H54 (cell line): ENCODE data around the gene STAM2.
A peak's percentile ranks its signal among the peaks of the same experiment; 100 is the strongest.
"Not testable (repeated sequence)": the region's sequence is repeated elsewhere in the genome, so short reads cannot be mapped to it uniquely, and the experiment has no call there.

Source experiments
- DNase-seq: peaks from one replicate; pipeline ENCODE4 v3.0.0; 2011; ENCODE audit warnings: low spot score, mixed read lengths; ENCODE audit not compliant: insufficient read length
- FAIRE-seq: peaks from 3 replicates; lab custom pipeline; 2011; peaks lifted over from hg19 to GRCh38; lab: Jason Lieb, UNC
- POLR2A ChIP-seq: IDR thresholded peaks from 2 replicates; pipeline ENCODE4 v1.6.1; 2011; ENCODE audit warnings: low read depth, mild to moderate bottlenecking, low read length

STAM2 gene

GRCh38 chr2:152175368-152176112 lies at the start of gene STAM2:
TSS of gene STAM2 (minus strand) at chr2:152175763. CDS start at chr2:152175642, 121 bp downstream.
- peak; percentile 84 for FAIRE-seq
- DNase-seq = peak; percentile 79
- peak; percentile 82 for TF ChIP-seq POLR2A

GRCh38 chr2:152223977-152224376 lies 48.4 kb upstream of the STAM2 start:
- no peak for TF ChIP-seq POLR2A
- FAIRE-seq (no peak), DNase-seq (no peak)

- DNase-seq = no peak
- FAIRE-seq = peak; percentile 81
- no peak for TF ChIP-seq POLR2A
Measured at GRCh38 chr2:152222975-152223637, 47.5 kb upstream of the STAM2 start.

GRCh38 chr2:152221839-152222238 lies 46.3 kb upstream of the STAM2 start:
- no peak for TF ChIP-seq POLR2A
- DNase-seq = no peak
- FAIRE-seq = no peak

GRCh38 chr2:152219077-152219828 lies 43.7 kb upstream of the STAM2 start:
- FAIRE-seq (no peak), DNase-seq (no peak)
- TF ChIP-seq POLR2A = no peak

- peak; percentile 30 for FAIRE-seq
- TF ChIP-seq POLR2A = no peak
Measured at GRCh38 chr2:152201466-152201830, 25.9 kb upstream of the STAM2 start.

GRCh38 chr2:152200565-152201465 lies 25.3 kb upstream of the STAM2 start:
- TF ChIP-seq POLR2A = peak; percentile 53; the same call in 1 of the 2 replicates
- peak; percentile 99 for FAIRE-seq
- DNase-seq = peak; percentile 79

More at GRCh38 chr2:152201466-152201830, 25.9 kb upstream of the STAM2 start:
- DNase-seq = no peak

GRCh38 chr2:152200101-152200500 lies 24.5 kb upstream of the STAM2 start:
- no peak for FAIRE-seq
- DNase-seq = no peak
- TF ChIP-seq POLR2A = no peak

- no peak for TF ChIP-seq POLR2A
- FAIRE-seq (no peak), DNase-seq (no peak)
Measured at GRCh38 chr2:152198499-152198898, 22.9 kb upstream of the STAM2 start.

GRCh38 chr2:152197508-152198284 lies 22.1 kb upstream of the STAM2 start:
- DNase-seq, FAIRE-seq: not testable (repeated sequence)

- FAIRE-seq (peak; percentile 78), DNase-seq (no peak)
- no peak for TF ChIP-seq POLR2A
Measured at GRCh38 chr2:152189622-152190495, 14.3 kb upstream of the STAM2 start.

GRCh38 chr2:152186808-152187207 lies 11.2 kb upstream of the STAM2 start:
- FAIRE-seq, DNase-seq: not testable (repeated sequence)
